ENCODE measurements around the gene ATP9A.

DNA sequence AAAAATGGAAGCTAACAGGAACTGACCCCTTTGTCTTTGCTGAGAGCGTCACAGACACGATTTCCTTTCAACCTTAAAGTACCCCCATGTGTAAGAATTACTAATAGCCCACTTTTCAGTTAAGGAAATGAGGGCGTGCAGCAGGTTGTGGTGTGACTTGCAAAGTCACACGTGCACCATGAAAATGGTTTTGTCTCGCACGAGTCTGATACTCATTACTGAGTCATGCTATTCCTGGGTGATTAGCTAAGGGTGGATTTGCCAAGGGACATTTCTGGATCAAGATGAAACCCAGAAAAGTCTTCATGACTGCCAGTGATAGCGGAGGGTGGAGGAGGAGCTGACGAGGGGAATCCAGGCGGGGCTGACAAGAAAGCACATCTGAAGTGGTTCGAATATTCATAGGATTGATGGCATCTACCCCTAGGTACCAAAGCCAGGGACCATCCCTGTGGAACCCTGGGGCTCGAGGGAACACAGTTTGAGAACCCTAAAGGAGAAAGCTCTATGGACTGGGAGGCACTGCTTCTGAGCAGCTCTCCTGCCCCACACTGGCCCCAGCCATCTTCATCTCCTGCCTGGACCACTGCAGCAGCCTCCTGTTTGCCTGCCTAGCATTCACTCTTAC, 213.5 kb downstream of the ATP9A start:
- TF ChIP-seq, protein P1, sequence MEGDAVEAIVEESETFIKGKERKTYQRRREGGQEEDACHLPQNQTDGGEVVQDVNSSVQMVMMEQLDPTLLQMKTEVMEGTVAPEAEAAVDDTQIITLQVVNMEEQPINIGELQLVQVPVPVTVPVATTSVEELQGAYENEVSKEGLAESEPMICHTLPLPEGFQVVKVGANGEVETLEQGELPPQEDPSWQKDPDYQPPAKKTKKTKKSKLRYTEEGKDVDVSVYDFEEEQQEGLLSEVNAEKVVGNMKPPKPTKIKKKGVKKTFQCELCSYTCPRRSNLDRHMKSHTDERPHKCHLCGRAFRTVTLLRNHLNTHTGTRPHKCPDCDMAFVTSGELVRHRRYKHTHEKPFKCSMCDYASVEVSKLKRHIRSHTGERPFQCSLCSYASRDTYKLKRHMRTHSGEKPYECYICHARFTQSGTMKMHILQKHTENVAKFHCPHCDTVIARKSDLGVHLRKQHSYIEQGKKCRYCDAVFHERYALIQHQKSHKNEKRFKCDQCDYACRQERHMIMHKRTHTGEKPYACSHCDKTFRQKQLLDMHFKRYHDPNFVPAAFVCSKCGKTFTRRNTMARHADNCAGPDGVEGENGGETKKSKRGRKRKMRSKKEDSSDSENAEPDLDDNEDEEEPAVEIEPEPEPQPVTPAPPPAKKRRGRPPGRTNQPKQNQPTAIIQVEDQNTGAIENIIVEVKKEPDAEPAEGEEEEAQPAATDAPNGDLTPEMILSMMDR (IDR thresholded peaks at IDR 0.05; ENCODE audit: low read length): no peak
- no peak for TF ChIP-seq EZH2 (IDR thresholded peaks at IDR 0.05; ENCODE audit: borderline replicate concordance, low read length)
